HepG2 (cell line): ENCODE data around the gene CBX6. TPM values are rescaled to one million over a fixed set of nuclear protein-coding genes. Genes with fewer than 3 reads are reported as not detected.

Source experiments
- ATAC-seq: fragments of 200-7000 bp; cut with Tn5 transposase; 3 replicates; pipeline ENCODE4 v1.9.1; 2020; ENCODE audit warnings: mild to moderate bottlenecking, moderate library complexity
- BruUV-seq: library from RNA; stranded (reverse); fragments of 400-500 nt; replicated peaks from 2 replicates; lab custom pipeline; 2021; lab: Mats Ljungman, UMichigan
- CTCF ChIA-PET: fragments of 300-600 bp; formaldehyde crosslinking; extraction: SDS; loops from one replicate; lab custom pipeline; 2021; ENCODE audit warnings: low total read pairs, inconsistent platforms, low intra/inter-chr PET ratio; lab: Yijun Ruan, JAX
- POLR2A ChIA-PET: fragments of 350-600 bp; sonication (Branson Sonifier 250); formaldehyde crosslinking; loops from one replicate; lab custom pipeline; 2020; ENCODE audit warnings: antibody characterized with exemption, inconsistent platforms; lab: Yijun Ruan, JAX
- DNase-seq: peaks from one replicate; pipeline ENCODE4 v3.0.0-alpha.2; 2015; ENCODE audit warnings: low spot score
- FAIRE-seq: peaks from 3 replicates; lab custom pipeline; 2011; peaks lifted over from hg19 to GRCh38; lab: Jason Lieb, UNC
- H2AFZ ChIP-seq: one replicate; pipeline ENCODE4 v1.6.1; 2011; ENCODE audit warnings: low read length, inconsistent platforms
- H3K27ac ChIP-seq: fragments of 300-600 bp; 3 replicates; pipeline ENCODE4 v1.8.0; 2011; ENCODE audit warnings: mixed run types, mild to moderate bottlenecking, mixed read lengths, low read length, inconsistent platforms; ENCODE audit not compliant: insufficient read depth; ENCODE audit errors: extremely low read length
- H3K27me3 ChIP-seq, 2 experiments: fragments of 200-600 bp in 1 of 2; 2 replicates in 1 of 2; 3 replicates in 1 of 2; pipeline versions ENCODE4 v1.6.0 to v1.8.0; 2011; ENCODE audit warnings: low read length in 2 of 2, mild to moderate bottlenecking in 2 of 2, moderate library complexity in 2 of 2, inconsistent platforms in 1 of 2; ENCODE audit not compliant: insufficient read depth in 2 of 2, control insufficient read depth in 1 of 2
- H3K36me3 ChIP-seq, 2 experiments: fragments of 200-600 bp in 1 of 2; replicated peaks in 1 of 2; 2 replicates in 1 of 2; 3 replicates in 1 of 2; pipeline versions ENCODE4 v1.5.1 to v1.8.0; 2011; ENCODE audit warnings: low read length in 2 of 2, inconsistent platforms in 1 of 2; ENCODE audit not compliant: insufficient read depth in 2 of 2, control insufficient read depth in 1 of 2
- H3K4me1 ChIP-seq: 2 replicates; pipeline ENCODE4 v1.5.1; 2012; ENCODE audit warnings: low read length, inconsistent platforms; ENCODE audit not compliant: insufficient read depth
- H3K4me2 ChIP-seq: 2 replicates; pipeline ENCODE4 v1.6.0; 2011; ENCODE audit warnings: low read depth, low read length, inconsistent platforms
- H3K4me3 ChIP-seq, 3 experiments: fragments of 200-600 bp in 1 of 3; sonication (generic), shearing (Covaris generic) in 1 of 3; replicated peaks in 1 of 3; 2 replicates each; pipeline ENCODE4 v1.5.1; 2011 to 2016; ENCODE audit warnings: low read length in 3 of 3, inconsistent platforms in 2 of 3, low read depth in 2 of 3, mild to moderate bottlenecking in 2 of 3, control low read depth in 1 of 3, mixed read lengths in 1 of 3; ENCODE audit not compliant: insufficient read depth in 1 of 3
- H3K79me2 ChIP-seq: one replicate; pipeline ENCODE4 v1.6.1; 2011; ENCODE audit warnings: low read length, inconsistent platforms; ENCODE audit not compliant: insufficient read depth
- H3K9ac ChIP-seq: 2 replicates; pipeline ENCODE4 v1.6.0; 2011; ENCODE audit warnings: mild to moderate bottlenecking, low read depth, low read length, inconsistent platforms; ENCODE audit not compliant: insufficient read depth
- H3K9me3 ChIP-seq: 2 replicates; pipeline ENCODE4 v1.5.1; 2012; ENCODE audit warnings: mild to moderate bottlenecking, low read length
- H4K20me1 ChIP-seq: 2 replicates; pipeline ENCODE4 v1.6.0; 2011; ENCODE audit warnings: inconsistent platforms, mild to moderate bottlenecking, low read length, moderate library complexity; ENCODE audit not compliant: insufficient read depth
- BRCA1 ChIP-seq: sonication (generic); formaldehyde crosslinking; IDR thresholded peaks from 2 replicates; pipeline ENCODE4 v1.4.0; 2020; ENCODE audit warnings: missing genetic modification reagents
- JUNB ChIP-seq: sonication (generic); formaldehyde crosslinking; IDR thresholded peaks from 2 replicates; pipeline ENCODE4 v1.8.0; 2022; ENCODE audit warnings: missing genetic modification reagents, mild to moderate bottlenecking, borderline replicate concordance
- REL ChIP-seq: sonication (generic); formaldehyde crosslinking; conservative IDR thresholded peaks from 2 replicates; pipeline ENCODE4 v1.8.0; 2022; ENCODE audit warnings: mild to moderate bottlenecking, missing genetic modification reagents, moderate library complexity
- TARDBP ChIP-seq: sonication (generic); formaldehyde crosslinking; IDR thresholded peaks from 2 replicates; pipeline ENCODE4 v1.8.0; 2022; ENCODE audit warnings: mild to moderate bottlenecking, missing genetic modification reagents
- ZBTB1 ChIP-seq: sonication (generic); formaldehyde crosslinking; IDR thresholded peaks from 2 replicates; pipeline ENCODE4 v1.4.0; 2020; ENCODE audit warnings: missing genetic modification reagents, borderline replicate concordance
- ZFP90 ChIP-seq: sonication (generic); formaldehyde crosslinking; IDR thresholded peaks from 2 replicates; pipeline ENCODE4 v1.8.0; 2022; ENCODE audit warnings: missing genetic modification reagents, mild to moderate bottlenecking, inconsistent platforms, borderline replicate concordance
- ZNF430 ChIP-seq: sonication (generic); formaldehyde crosslinking; IDR thresholded peaks from 2 replicates; pipeline ENCODE4 v1.9.0; 2021; ENCODE audit warnings: mild to moderate bottlenecking, missing genetic modification reagents
- ZNF607 ChIP-seq: sonication (generic); formaldehyde crosslinking; IDR thresholded peaks from 2 replicates; pipeline ENCODE4 v1.5.1; 2020; ENCODE audit warnings: missing genetic modification reagents, mild to moderate bottlenecking, borderline replicate concordance
- ZNF782 ChIP-seq: sonication (generic); formaldehyde crosslinking; IDR thresholded peaks from 2 replicates; pipeline ENCODE4 v1.4.0; 2020; ENCODE audit warnings: missing genetic modification reagents, mild to moderate bottlenecking, borderline replicate concordance
- WGBS: methylation state at CpG from one replicate; pipeline ENCODE4 v1.1.6; 2017; ENCODE audit warnings: low lambda C conversion rate; 5-methylcytosine and 5-hydroxymethylcytosine counted together
- in situ Hi-C: cut with HindIII; loops from 2 replicates; pipeline ENCODE4 v1.10.0; 2017; ENCODE audit warnings: low pct_unique_long_range_greater_than_20kb; ENCODE audit not compliant: extremely low pct_ligation_motif_present
- intact Hi-C: fragments of 100-400 bp; cut with micrococcal nuclease; formaldehyde crosslinking; loops from one replicate; pipeline ENCODE4 v1.10.0; 2022; ENCODE audit not compliant: unreplicated experiment
- polyA plus RNA-seq, 8 experiments: library from polyadenylated mRNA; depleted of rRNA in 3 of 8; stranded (reverse) in 7 of 8; unstranded in 1 of 8; fragments of >200 nt; fragmentation: Illumina TruSeq in 4 of 8; extraction: Trizol in 4 of 8; gene quantifications; 2 replicates each; pipeline versions ENCODE4 v1.2.1 to v1.2.3, GENCODE V29; 2011 to 2016; ENCODE audit warnings: low read depth in 4 of 8, missing spikeins in 1 of 8, mixed read lengths in 1 of 8; ENCODE audit not compliant: insufficient read depth in 1 of 8
- total RNA-seq, 5 experiments: library from RNA; depleted of rRNA; stranded (reverse); fragments of >200 nt; fragmentation: Illumina TruSeq; extraction: Trizol; gene quantifications; 2 replicates each; pipeline ENCODE4 v1.2.3, GENCODE V29; 2016; ENCODE audit warnings: low read depth in 1 of 5

CBX6 gene
- total and polyA plus RNA-seq, 2 of the 13 experiments (the other 11 are each of a cell fraction or from before 2014, with no cell fraction given): 1.7 to 6.5 TPM

DNA sequence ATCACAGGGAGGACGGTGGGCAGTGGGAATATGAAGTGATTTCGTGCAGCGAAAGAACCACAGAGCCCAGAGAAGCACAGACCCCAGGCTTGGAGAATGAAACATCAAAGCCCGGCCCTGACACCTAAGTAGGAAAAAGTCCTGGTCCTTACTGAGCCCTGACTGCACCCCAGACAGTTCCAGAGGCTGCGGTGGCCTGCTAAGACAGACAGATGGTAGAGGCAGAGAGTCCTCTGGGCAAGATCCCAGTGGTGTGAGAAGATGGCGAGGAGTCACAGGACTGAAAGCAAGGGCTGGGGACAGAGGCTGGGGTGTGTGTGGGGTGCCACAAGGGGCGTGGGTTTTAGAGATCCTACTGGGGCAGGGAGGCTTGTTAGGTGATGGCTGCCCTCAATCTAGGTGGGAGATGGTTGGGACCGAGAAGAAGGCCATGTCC, 3.7 kb downstream of the CBX6 start:
- H4K20me1 ChIP-seq: peaks cover 3% of the 10 kb centered on the region; the same call in 1 of the 2 replicates
- H3K4me1 ChIP-seq: peaks cover 20% of the 10 kb centered on the region
- no peak overlapping the region for H3K4me3 ChIP-seq
- CTCF ChIA-PET: interaction anchor here (0.7 to 1.4 kb wide), 4 partner anchors 99 to 135 kb away, joined by 3 to 13 read pairs (median 4); no protein-coding TSS in a partner anchor
- H3K4me2 ChIP-seq: no peak overlapping the region
- intact Hi-C loops: no loop called here
- POLR2A ChIA-PET: no interaction called here
- DNase-seq (no peak), FAIRE-seq (no peak)
- in situ Hi-C loops: no loop called here
- TF ChIP-seq REL (CRISPR knock-in tag) (no peak), ZBTB1 (CRISPR knock-in tag) (no peak), ZNF430 (CRISPR knock-in tag) (no peak), ZNF607 (CRISPR knock-in tag) (no peak), TARDBP (no peak), BRCA1 (no peak), ZFP90 (CRISPR knock-in tag) (no peak), JUNB (no peak), ZNF782 (CRISPR knock-in tag) (no peak)
- TF ChIP-seq, all 625 proteins: peak for 0
- no TSS peak for BruUV-seq
- no peak for ATAC-seq
- Histone ChIP-seq H3K79me2 (no peaks in the 10 kb centered on the region), H3K9me3 (no peaks in the 10 kb centered on the region), H3K36me3 (no peaks in the 10 kb centered on the region; a peak in 1 of 5 replicates), H3K27me3 (peaks cover 0 to 9% of the 10 kb centered on the region in 2 experiments; a peak in 2 of 5 replicates), H3K27ac (no peak overlapping the region), H3K9ac (no peak overlapping the region), H2AFZ (no peak overlapping the region)
- WGBS: 96% methylated on average over 8 of the region's 8 CpGs
